Left cardiac atrium (tissue), 4 donors: ENCODE results near the gene GNG12. TPM values are rescaled to one million over a fixed set of nuclear protein-coding genes. Genes with fewer than 3 reads are reported as not detected.
A peak's percentile ranks its signal among the peaks of the same experiment; 100 is the strongest.
"Not testable (repeated sequence)": the region's sequence is repeated elsewhere in the genome, so short reads cannot be mapped to it uniquely, and the experiment has no call there.

ENCODE experiments used
- ATAC-seq, 2 donors: fragments of 200-7000 bp; cut with Tn5 transposase; one replicate each; pipeline ENCODE4 v1.9.1; 2020; ENCODE audit warnings: mild to moderate bottlenecking in 2 of 2, moderate library complexity in 2 of 2
- DNase-seq: peaks from one replicate; pipeline ENCODE4 v3.0.0-alpha.2; 2020
- intact Hi-C, 2 donors: fragments of 100-400 bp; cut with DNase I; formaldehyde crosslinking; loops; one replicate each; pipeline versions ENCODE4 v1.14.1 to v1.15.1; 2022 to 2023
- total RNA-seq, 2 donors: library from RNA; stranded (reverse); fragmentation: NEBNext Ultra II Directional; extraction: Animal tissue kit (Norgen Biotek cat#: 25700); gene quantifications; one replicate each; pipeline ENCODE4 v1.2.1, GENCODE V29; 2021
- donor health status: DM: no; HTN: yes; CAD: no.
- donor health status: DM: no; HTN: yes; CAD: no; lungs with severe emphysema.
- donor health status: DM: yes; HTN: yes; CAD: no.
- donor health status: Dilated cardiomyopathy.

GNG12 gene
- total RNA-seq, 2 donors from 2014 or later = 34.1 to 49.6 TPM

GRCh38 chr1:67657152-67657551 is 176.1 kb downstream of the GNG12 start:
- DNase-seq, ATAC-seq, intact Hi-C loops: not testable (repeated sequence)

DNA sequence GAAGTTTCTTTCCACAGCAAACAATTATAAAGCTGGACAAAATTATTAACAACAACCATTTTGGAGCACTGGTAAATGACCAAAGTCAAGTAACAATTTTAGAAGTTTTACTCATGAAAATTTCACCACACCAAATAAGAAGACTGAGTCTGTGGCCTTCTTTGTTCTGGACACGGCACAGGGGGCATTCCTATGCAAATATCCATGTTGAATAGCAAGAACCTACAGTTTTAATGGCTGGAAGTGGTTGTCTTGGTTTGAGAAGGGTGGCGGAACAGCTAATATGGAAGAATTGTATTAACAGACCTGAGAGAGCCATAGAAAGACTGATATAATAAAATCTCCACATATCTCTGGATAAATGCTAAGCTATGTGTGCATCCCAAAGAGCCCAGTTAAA is 177.7 kb downstream of the GNG12 start:
- intact Hi-C loops = no loop called here
- ATAC-seq = no peak
- DNase-seq = no peak

DNA sequence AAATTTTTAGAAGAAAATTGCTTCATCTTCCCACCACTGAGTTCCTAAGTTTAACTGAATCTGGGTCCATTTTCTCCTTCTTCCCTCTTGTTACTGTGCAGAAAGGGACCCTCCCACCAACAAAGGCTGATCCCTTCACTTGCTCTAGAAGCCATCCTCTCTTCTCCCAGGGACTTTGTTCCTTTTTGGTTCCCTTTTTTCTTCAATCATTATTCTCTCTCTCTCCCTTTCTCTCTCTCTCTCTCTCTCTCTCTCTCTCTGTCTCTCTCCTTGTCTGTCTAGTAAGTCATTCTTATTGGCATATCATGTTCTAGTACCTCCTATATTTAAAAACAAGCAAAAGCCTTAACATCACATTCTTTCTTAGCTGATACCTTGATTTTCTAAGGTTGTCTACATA is 180.0 kb downstream of the GNG12 start:
- no peak for DNase-seq
- ATAC-seq = no peak
- intact Hi-C loops = no loop called here

GRCh38 chr1:67652800-67653199 is 180.5 kb downstream of the GNG12 start:
- ATAC-seq = peak in 1 of 2 donors; percentile 77
- intact Hi-C loops = no loop called here

More at GRCh38 chr1:67652800-67653199, 180.5 kb downstream of the GNG12 start:
- no peak for DNase-seq

Other genes starting within 250 kb of the GNG12 start
- 10 to 100 TPM; 14.0 to 15.8 TPM for gene GADD45A, start 148.3 kb downstream of the GNG12 start, total RNA-seq
- gene DIRAS3, start 217.2 kb upstream of the GNG12 start, total RNA-seq = 10 to 100 TPM in 1 of 2 donors, 1 to 10 TPM in 1; 1.4 to 12.3 TPM